HG03520 (cell line): ENCODE results near the gene RIMKLA.

Experiments
- ATAC-seq: cut with Tn5 transposase; IDR thresholded peaks from one replicate; pipeline ENCODE4 v1.9.1; 2021; ENCODE audit warnings: mild to moderate bottlenecking, moderate library complexity; ENCODE audit not compliant: unreplicated experiment

The RIMKLA gene, protein sequence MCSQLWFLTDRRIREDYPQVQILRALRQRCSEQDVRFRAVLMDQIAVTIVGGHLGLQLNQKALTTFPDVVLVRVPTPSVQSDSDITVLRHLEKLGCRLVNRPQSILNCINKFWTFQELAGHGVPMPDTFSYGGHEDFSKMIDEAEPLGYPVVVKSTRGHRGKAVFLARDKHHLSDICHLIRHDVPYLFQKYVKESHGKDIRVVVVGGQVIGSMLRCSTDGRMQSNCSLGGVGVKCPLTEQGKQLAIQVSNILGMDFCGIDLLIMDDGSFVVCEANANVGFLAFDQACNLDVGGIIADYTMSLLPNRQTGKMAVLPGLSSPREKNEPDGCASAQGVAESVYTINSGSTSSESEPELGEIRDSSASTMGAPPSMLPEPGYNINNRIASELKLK

GRCh38 chr1:42380586-42381279 lies at the start of gene RIMKLA:
Gene RIMKLA (plus strand): TSS chr1:42380792. CDS start chr1:42380935, 143 bp downstream.
- ATAC-seq, result peak; percentile 78

DNA sequence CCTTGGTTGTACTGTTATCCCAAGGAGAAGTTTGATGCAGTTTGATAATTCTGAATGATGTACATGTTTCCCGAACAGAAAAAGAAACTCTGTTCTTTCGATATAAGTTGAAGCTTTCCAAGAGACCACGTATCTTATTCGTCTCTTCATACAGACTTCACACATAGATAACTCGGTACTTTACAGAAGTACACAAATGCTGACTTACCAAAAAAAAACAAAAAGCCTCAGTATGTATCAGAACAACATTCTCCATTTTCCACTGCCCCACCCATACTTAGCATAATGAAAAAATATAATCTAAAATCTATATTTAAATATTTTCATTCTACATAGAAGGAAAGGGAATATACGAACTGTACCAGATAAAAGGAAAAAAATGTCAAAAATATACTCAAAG lies 47.7 kb upstream of the RIMKLA start:
- ATAC-seq, result no peak

GRCh38 chr1:42333662-42334239 lies 46.8 kb upstream of the RIMKLA start:
- ATAC-seq, result peak; percentile 4

GRCh38 chr1:42334240-42335049 lies 46.1 kb upstream of the RIMKLA start:
- ATAC-seq, result peak; percentile 45

DNA sequence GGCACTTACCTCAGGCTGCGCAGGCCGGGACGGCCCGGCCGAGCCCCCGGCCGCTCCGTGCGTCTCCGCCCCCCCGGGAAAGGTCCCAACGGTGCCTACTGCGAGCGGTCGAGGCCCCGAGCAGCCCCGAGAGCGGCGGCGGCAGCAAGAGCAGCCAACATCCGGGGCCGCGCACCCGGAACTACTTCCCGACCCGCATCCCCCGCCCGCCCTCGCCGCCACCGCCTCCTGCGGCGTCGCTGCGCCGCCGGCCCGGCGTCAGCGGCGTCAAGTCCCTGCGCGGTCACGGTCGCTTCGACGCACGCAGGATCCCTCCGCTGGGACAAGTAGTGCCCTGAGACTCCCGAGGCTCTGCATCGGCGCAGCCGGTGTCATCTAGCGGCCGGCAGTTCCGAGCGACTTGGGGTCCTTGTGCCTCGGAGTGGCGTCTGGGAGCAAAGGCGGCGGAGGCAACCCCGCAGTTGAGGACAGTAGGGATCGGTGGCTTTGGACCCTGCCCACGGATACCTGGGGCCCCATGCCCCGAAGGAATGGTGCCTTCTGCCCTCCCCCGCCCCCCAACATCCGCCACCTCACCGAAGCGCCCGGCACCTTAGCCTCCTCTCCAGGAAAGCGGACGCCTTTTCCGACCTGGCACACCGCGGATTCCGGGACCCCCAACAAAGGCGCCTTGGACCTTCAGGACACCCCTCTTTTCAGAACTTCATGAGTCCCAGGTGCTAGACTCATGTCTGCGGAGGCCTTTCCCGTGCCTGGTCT lies 45.4 kb upstream of the RIMKLA start, which contains the start of gene FOXJ3:
TSS of gene FOXJ3 (minus strand) at position 186 of the 759 bp plus-strand sequence. CDS start 24,142 bp downstream, outside the sequence.
- peak; percentile 64 for ATAC-seq

DNA sequence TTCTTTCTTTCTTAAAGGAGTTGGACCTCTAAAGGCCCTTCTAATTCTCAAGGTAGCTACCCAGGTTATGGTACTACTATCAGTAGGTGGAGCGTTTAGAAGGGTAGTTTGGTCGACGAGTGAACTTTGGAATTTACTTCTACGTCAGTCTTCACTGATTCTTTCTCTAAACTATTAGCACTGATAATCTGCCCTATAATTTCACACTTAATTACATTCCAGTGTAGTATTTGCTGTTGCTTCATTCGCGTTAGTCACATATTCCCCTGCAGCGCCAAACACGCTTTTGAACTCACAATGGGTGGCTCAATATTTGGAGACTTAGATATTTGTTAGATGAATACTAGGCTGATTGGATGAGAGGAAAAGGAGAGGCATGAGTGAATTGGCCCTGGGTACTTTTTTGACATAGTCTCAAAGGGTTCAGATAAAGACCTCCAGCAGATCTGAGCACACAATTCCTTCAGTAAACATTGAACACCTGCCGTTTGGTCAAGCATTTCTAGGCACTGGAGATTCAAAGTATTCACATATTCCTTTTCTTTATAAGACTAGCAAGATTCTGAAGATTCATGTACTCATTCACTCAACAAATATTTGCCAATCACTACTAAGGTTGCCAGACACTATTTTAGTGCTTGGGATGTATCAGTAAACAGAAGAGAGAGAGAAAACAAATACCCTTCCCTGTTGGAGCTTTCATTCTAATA lies 44.6 kb upstream of the RIMKLA start:
- ATAC-seq, result no peak

DNA sequence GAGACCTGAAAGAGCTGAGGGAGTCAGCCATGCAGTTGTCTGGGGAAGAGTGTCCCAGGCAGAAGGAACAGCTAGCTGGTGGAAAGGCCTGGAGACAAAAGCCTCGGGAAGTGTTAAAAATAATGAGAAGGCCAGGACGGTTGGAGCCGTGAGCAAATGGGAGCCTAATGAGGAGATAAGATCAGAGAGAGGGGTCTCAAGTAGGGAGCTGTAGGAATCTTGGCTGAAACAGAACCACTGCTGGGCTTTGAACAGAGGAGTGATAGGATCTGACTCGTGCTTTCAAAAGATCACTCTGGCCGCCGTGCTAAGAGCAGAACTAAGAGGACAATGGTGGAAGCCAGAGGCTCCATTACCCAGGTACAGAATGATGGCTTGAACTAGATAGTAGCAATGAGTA lies 43.6 kb upstream of the RIMKLA start:
- no peak for ATAC-seq

GRCh38 chr1:42340093-42340492 lies 40.5 kb upstream of the RIMKLA start:
- ATAC-seq, result no peak

- ATAC-seq, result no peak
Measured at GRCh38 chr1:42340901-42341300, 39.7 kb upstream of the RIMKLA start.

DNA sequence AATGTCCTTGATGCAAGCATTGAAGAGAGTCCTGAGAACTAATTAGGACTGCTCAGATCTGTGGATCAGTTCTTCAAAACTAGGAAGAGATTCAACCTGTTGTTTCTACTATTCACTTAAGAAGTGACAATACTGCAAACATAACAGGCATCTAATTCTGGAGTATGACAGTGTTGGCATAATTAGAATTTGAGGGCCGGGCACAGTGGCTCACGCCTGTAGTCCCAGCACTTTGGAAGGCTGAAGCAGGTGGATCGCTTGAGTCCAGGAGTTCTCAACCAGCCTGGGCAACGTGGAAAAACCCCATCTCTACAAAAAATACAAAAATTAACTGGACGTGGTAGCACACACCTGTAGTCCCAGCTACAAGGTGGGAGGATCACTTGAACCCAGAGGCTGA lies 37.5 kb upstream of the RIMKLA start:
- ATAC-seq, result no peak

DNA sequence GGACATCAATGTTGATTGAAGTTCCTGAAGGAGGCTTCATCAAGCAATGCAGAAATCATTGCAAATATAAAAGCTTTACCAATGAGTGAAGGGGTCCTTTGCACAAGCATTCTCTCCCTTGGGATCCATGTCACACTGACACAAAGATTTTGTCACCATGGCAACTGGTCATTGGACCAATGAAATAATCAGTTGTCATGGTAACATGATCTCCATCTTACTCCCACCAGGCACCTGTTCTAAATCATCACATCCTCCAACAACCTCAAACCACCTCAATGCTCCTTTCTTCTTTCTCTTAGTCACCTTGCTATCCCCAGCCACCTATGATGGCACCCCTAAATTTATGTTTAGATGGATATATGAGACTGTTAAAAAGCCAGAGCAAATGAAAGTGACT lies 32.1 kb upstream of the RIMKLA start:
- no peak for ATAC-seq

DNA sequence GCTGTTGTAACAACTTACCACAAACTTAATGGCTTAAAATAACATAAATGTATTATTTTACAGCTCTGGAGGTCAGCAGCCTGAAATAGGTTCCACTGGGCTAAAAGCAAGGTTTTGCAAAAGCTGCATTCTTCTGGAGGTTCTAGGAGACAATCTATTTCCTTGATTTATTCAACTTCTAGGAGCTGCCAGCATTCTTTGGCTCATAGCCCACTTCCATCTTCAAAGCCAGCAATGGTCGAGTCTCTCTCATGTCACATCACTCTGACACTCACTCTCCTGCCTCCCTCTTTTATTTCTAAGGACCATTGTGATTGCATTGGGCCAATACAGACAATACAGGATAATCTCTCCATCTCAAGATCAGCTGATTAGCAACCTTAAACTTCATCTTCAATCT lies 30.5 kb upstream of the RIMKLA start:
- no peak for ATAC-seq

DNA sequence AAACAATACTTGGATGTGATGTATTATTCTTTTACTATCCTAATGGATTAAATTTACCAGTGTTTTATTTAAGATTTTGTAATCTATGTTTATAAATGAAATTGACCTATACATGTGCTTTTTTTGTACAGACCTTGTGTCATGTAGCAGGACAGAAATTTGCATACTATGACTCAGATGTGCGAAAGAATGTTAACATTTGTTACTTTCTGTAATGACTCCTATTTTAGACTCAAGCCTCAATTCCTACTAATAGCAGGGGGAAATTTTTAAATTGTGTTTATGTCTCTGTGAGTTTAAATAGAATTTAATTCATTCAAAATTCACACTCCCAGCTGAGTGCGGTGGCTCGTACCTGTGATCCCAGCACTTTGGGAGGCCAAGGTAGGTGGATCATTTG lies 21.8 kb upstream of the RIMKLA start:
- no peak for ATAC-seq

DNA sequence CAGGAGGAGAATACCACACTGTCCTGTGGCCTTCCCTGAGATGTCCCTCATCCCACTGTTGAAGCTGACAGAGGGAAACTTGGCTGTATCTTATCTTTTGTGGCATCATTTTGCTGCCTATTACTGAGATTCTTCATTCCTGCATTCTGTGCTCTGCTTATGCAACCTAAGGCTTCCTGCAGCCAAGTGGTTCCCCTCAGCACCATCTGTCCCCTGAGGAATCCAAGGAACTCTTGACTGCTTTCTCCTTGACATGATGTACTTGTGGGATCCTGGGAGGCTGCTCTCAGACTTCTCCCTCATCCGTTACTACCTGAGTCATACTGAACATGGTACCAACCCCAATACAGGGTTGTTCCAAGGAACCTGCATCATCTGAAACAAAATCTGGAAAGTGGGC lies 21.1 kb upstream of the RIMKLA start:
- no peak for ATAC-seq

DNA sequence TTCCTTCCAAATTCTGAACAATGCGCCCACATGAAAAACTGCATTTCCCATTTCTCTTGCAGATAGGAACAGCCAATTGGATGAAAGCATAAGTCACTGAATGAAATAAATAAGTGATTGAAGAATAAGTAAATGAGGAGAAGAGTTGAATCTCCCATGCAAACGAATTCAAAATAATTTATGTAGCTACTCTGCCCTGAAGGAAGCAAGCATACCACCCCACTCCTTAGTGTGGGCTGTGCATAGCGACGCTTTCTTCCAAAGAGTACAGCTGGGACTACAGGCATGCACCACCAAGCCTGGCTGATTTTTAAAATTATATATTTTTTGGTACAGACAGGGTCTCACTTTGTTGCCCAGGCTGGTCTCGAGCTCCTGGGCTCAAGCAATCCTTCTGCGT lies 16.5 kb upstream of the RIMKLA start:
- ATAC-seq, result no peak

DNA sequence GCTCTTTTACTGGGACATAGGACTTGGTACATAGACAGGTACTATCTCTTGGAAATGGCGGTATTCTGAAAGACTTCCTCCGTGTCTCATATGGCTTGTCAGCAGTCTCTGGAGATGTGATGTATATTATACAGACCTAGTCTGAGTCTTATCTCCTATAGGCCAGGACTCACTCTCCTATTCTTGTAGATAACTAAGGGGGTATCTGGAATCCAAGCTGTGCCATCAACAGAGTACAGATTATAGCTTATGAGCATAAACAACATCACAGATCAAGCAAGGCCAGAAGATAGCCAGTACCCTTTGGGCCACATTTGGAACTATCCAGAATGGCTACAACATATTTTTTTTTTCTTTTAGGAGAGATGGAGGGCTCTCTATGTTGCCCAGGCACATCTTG lies 16.1 kb upstream of the RIMKLA start:
- no peak for ATAC-seq

- no peak for ATAC-seq
Measured at GRCh38 chr1:42365118-42365517, 15.5 kb upstream of the RIMKLA start.

DNA sequence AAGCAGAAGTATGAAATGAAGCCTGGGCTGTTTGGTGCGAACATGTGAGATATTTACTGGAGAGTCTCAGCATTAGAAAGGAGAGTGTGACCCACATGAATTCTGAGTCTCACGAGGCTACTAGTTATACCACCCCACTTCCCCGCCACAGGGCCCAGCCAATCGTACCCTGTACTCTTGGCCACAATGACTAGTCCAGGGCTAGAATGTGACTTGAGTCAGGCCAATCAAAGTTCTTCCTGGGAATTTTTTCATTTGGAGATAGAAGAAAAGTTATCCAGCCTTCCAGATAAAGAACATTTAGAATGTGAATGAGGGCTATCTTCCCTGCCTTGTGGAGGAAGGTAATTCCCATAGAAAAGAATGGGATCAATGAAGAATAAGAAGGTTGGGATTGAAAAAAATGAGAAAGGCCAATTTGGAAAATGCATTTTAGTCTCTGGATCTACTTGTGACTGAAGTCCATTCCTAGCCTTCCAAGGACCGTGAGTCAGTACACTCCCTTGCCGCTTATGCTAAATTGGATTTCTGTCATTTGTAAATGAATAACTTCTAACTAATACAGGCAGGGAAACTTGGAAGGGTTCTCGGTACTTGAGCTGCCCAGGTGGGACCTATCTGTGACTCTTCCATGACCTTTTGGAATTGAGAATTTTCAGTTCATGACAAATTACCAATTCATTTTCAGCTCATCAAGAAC lies 12.3 kb upstream of the RIMKLA start:
- ATAC-seq, result no peak

DNA sequence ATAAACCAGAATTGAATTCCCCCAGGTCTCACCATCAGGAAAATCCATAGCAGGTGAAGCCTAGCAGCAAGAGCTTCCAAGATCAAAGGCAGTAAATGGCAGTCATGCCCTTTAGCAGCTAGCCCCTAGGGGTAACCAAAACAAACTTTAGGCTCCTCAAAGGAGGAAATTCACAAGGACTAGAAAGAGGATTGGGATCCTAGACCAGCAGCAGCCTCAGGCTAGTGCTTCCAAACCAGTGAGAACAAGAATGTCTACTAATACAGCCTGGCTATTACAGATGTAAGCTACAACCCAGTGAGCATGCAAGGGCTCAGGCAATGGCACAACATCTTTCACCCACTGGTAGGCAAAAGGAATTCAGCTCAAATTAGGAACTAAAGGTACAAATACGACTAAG lies 11.1 kb upstream of the RIMKLA start:
- no peak for ATAC-seq
